Neural cell (in vitro differentiated cells): Measurements from ENCODE around the gene PPFIBP2. TPM values are rescaled to one million over a fixed set of nuclear protein-coding genes. Genes with fewer than 3 reads are reported as not detected.

ENCODE experiments used
- H2AFZ ChIP-seq: fragments of 200-600, 300-800 bp; sonication (generic), shearing (Covaris generic); 2 replicates; pipeline ENCODE4 v1.6.0; 2014; ENCODE audit warnings: low read depth, mild to moderate bottlenecking, antibody characterized with exemption, low read length, moderate library complexity
- H3F3A ChIP-seq: fragments of 200-600 bp; shearing (Covaris generic); 2 replicates; pipeline ENCODE4 v1.6.1; 2016; ENCODE audit warnings: mild to moderate bottlenecking, moderate library complexity, mixed read lengths, antibody characterized with exemption, low read length; ENCODE audit not compliant: insufficient read depth, poor library complexity, severe bottlenecking
- H3K27ac ChIP-seq: fragments of 200-600, 300-800 bp; sonication (generic), shearing (Covaris generic); 2 replicates; pipeline ENCODE4 v1.5.1; 2014; ENCODE audit warnings: mild to moderate bottlenecking, low read length, moderate library complexity
- H3K27me3 ChIP-seq: fragments of 300-800, 200-600 bp; sonication (generic), shearing (Covaris generic); 2 replicates; pipeline ENCODE4 v1.6.0; 2014; ENCODE audit warnings: mild to moderate bottlenecking, low read depth, low read length, moderate library complexity; ENCODE audit not compliant: insufficient read depth
- H3K36me3 ChIP-seq: fragments of 300-800, 200-600 bp; sonication (generic), shearing (Covaris generic); 2 replicates; pipeline ENCODE4 v1.5.1; 2014; ENCODE audit warnings: mild to moderate bottlenecking, antibody characterized with exemption, low read length, moderate library complexity; ENCODE audit not compliant: insufficient read depth
- H3K4me2 ChIP-seq: fragments of 300-800, 200-600 bp; sonication (generic), shearing (Covaris generic); 2 replicates; pipeline ENCODE4 v1.6.0; 2014; ENCODE audit warnings: mild to moderate bottlenecking, low read length
- H3K4me3 ChIP-seq: fragments of 300-800, 200-600 bp; sonication (generic), shearing (Covaris generic); 2 replicates; pipeline ENCODE4 v1.5.1; 2014; ENCODE audit warnings: mild to moderate bottlenecking, low read length, moderate library complexity
- H3K79me2 ChIP-seq: fragments of 200-600 bp; shearing (Covaris generic); replicated peaks from 2 replicates; pipeline ENCODE4 v1.6.0; 2014; ENCODE audit warnings: mild to moderate bottlenecking, low read length, moderate library complexity; ENCODE audit not compliant: insufficient read depth
- H3K9ac ChIP-seq: fragments of 300-800, 200-600 bp; sonication (generic), shearing (Covaris generic); 2 replicates; pipeline ENCODE4 v1.6.1; 2016; ENCODE audit warnings: mild to moderate bottlenecking, low read length, mixed read lengths
- H3K9me2 ChIP-seq: fragments of 200-600 bp; shearing (Covaris generic); 2 replicates; pipeline ENCODE4 v1.6.1; 2016; ENCODE audit warnings: mild to moderate bottlenecking, low read length, mixed read lengths; ENCODE audit not compliant: insufficient read depth
- H3K9me3 ChIP-seq: fragments of 200-600, 300-800 bp; sonication (generic), shearing (Covaris generic); 2 replicates; pipeline ENCODE4 v1.6.1; 2016; ENCODE audit warnings: mild to moderate bottlenecking, mixed run types, low read length, moderate library complexity, mixed read lengths
- H4K20me1 ChIP-seq: fragments of 200-600 bp; shearing (Covaris generic); 2 replicates; pipeline ENCODE4 v1.6.1; 2016; ENCODE audit warnings: mild to moderate bottlenecking, mixed run types; ENCODE audit not compliant: insufficient read depth
- CTCF ChIP-seq: fragments of 450-650 bp; IDR thresholded peaks from 2 replicates; pipeline ENCODE4 v1.5.1; 2014; ENCODE audit warnings: antibody characterized with exemption, mild to moderate bottlenecking, moderate library complexity; ENCODE audit not compliant: poor library complexity, severe bottlenecking
- EP300 ChIP-seq: fragments of 450-650 bp; conservative IDR thresholded peaks from 2 replicates; pipeline ENCODE4 v1.6.1; 2014; ENCODE audit warnings: antibody characterized with exemption, mild to moderate bottlenecking, moderate library complexity; ENCODE audit not compliant: poor library complexity, severe bottlenecking
- EZH2 ChIP-seq: fragments of 200-600, 300-800 bp; shearing (Covaris generic), sonication (generic); IDR thresholded peaks from 2 replicates; pipeline ENCODE4 v1.6.1; 2014; ENCODE audit warnings: antibody characterized with exemption, low read length, borderline replicate concordance, mild to moderate bottlenecking; ENCODE audit not compliant: insufficient read depth, poor library complexity, severe bottlenecking
- MXI1 ChIP-seq: fragments of 450-650 bp; conservative IDR thresholded peaks from 2 replicates; pipeline ENCODE4 v1.6.1; 2014; ENCODE audit warnings: antibody characterized with exemption, mild to moderate bottlenecking; ENCODE audit not compliant: poor library complexity, severe bottlenecking
- POLR2AphosphoS5 ChIP-seq: IDR thresholded peaks from 2 replicates; pipeline ENCODE4 v1.6.1; 2012
- RAD21 ChIP-seq: fragments of 450-650 bp; conservative IDR thresholded peaks from 2 replicates; pipeline ENCODE4 v1.6.1; 2014; ENCODE audit warnings: antibody characterized with exemption, mild to moderate bottlenecking, moderate library complexity
- SMC3 ChIP-seq: fragments of 450-650 bp; conservative IDR thresholded peaks from 2 replicates; pipeline ENCODE4 v1.6.1; 2014; ENCODE audit warnings: antibody characterized with exemption, mild to moderate bottlenecking, moderate library complexity; ENCODE audit not compliant: poor library complexity
- TAF1 ChIP-seq: IDR thresholded peaks from 2 replicates; pipeline ENCODE4 v1.6.1; 2012; ENCODE audit warnings: low read depth
- polyA plus RNA-seq: library from polyadenylated mRNA; depleted of rRNA; stranded (reverse); fragments of >200 nt; gene quantifications from 2 replicates; pipeline ENCODE4 v1.2.3, GENCODE V29; 2014
- TF ChIP-seq, protein P1 (sequence below): IDR thresholded peaks from 2 replicates; pipeline ENCODE4 v1.6.1; 2012; ENCODE audit warnings: borderline replicate concordance

Gene PPFIBP2
- polyA plus RNA-seq, 1 donor from 2014 or later = not detected

- Histone ChIP-seq H3K4me2 (no peak overlapping the region), H3K9me2 (no peaks in the 10 kb centered on the region), H3K27ac (no peak overlapping the region), H2AFZ (no peak overlapping the region), H3F3A (no peaks in the 10 kb centered on the region), H3K9me3 (no peaks in the 10 kb centered on the region), H3K4me3 (no peak overlapping the region), H3K27me3 (no peaks in the 10 kb centered on the region), H3K9ac (no peak overlapping the region), H4K20me1 (no peaks in the 10 kb centered on the region), H3K36me3 (no peaks in the 10 kb centered on the region), H3K79me2 (no peaks in the 10 kb centered on the region)
- TF ChIP-seq SMC3 = no peak
- TF ChIP-seq, protein P1, sequence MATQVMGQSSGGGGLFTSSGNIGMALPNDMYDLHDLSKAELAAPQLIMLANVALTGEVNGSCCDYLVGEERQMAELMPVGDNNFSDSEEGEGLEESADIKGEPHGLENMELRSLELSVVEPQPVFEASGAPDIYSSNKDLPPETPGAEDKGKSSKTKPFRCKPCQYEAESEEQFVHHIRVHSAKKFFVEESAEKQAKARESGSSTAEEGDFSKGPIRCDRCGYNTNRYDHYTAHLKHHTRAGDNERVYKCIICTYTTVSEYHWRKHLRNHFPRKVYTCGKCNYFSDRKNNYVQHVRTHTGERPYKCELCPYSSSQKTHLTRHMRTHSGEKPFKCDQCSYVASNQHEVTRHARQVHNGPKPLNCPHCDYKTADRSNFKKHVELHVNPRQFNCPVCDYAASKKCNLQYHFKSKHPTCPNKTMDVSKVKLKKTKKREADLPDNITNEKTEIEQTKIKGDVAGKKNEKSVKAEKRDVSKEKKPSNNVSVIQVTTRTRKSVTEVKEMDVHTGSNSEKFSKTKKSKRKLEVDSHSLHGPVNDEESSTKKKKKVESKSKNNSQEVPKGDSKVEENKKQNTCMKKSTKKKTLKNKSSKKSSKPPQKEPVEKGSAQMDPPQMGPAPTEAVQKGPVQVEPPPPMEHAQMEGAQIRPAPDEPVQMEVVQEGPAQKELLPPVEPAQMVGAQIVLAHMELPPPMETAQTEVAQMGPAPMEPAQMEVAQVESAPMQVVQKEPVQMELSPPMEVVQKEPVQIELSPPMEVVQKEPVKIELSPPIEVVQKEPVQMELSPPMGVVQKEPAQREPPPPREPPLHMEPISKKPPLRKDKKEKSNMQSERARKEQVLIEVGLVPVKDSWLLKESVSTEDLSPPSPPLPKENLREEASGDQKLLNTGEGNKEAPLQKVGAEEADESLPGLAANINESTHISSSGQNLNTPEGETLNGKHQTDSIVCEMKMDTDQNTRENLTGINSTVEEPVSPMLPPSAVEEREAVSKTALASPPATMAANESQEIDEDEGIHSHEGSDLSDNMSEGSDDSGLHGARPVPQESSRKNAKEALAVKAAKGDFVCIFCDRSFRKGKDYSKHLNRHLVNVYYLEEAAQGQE = no peak
- no peak for TF ChIP-seq EZH2
- no peak for TF ChIP-seq CTCF
- TF ChIP-seq EP300 = no peak
- TF ChIP-seq POLR2AphosphoS5 = no peak
- TF ChIP-seq TAF1 = no peak
- no peak for TF ChIP-seq MXI1
- no peak for TF ChIP-seq RAD21
Measured at GRCh38 chr11:7586376-7586775, 72.6 kb downstream of the PPFIBP2 start.

- Histone ChIP-seq H3K27me3 (no peaks in the 10 kb centered on the region), H3F3A (no peaks in the 10 kb centered on the region), H3K4me3 (no peak overlapping the region), H3K79me2 (no peaks in the 10 kb centered on the region), H3K9ac (no peak overlapping the region), H3K4me2 (no peak overlapping the region), H2AFZ (no peak overlapping the region), H3K36me3 (no peaks in the 10 kb centered on the region), H3K27ac (no peak overlapping the region), H4K20me1 (no peaks in the 10 kb centered on the region), H3K9me3 (no peaks in the 10 kb centered on the region), H3K9me2 (no peaks in the 10 kb centered on the region)
- TF ChIP-seq CTCF = no peak
- TF ChIP-seq POLR2AphosphoS5 = no peak
- no peak for TF ChIP-seq MXI1
- TF ChIP-seq TAF1 = no peak
- no peak for TF ChIP-seq EP300
- no peak for TF ChIP-seq RAD21
- TF ChIP-seq, protein P1 = no peak
- no peak for TF ChIP-seq SMC3
- TF ChIP-seq EZH2 = no peak
Measured at GRCh38 chr11:7587712-7588111, 73.9 kb downstream of the PPFIBP2 start.
